Measurements from ENCODE around the gene PTPRN2.

The PTPRN2 gene

GRCh38 chr7:158015403-158016179 lies 572.0 kb downstream of the PTPRN2 start:
- DNase-seq: peak; percentile 31

- DNase-seq: no peak
These were observed 572.6 kb downstream of the PTPRN2 start for GRCh38 chr7:158014976-158015375.

GRCh38 chr7:158013085-158013668 lies 574.4 kb downstream of the PTPRN2 start:
- DNase-seq: no peak

GRCh38 chr7:158011941-158012340 lies 575.7 kb downstream of the PTPRN2 start:
- DNase-seq: no peak

- DNase-seq: no peak
These were observed 576.5 kb downstream of the PTPRN2 start for GRCh38 chr7:158010961-158011693.

GRCh38 chr7:158009886-158010285 lies 577.7 kb downstream of the PTPRN2 start:
- DNase-seq: no peak

- no peak for DNase-seq
These were observed 579.4 kb downstream of the PTPRN2 start for GRCh38 chr7:158008267-158008666.

GRCh38 chr7:158007697-158008257 lies 579.8 kb downstream of the PTPRN2 start:
- DNase-seq: no peak

GRCh38 chr7:158006841-158007696 lies 580.6 kb downstream of the PTPRN2 start:
- DNase-seq: no peak

- DNase-seq: no peak
These were observed 582.1 kb downstream of the PTPRN2 start for GRCh38 chr7:158005531-158005930.

GRCh38 chr7:158004123-158004490 lies 583.5 kb downstream of the PTPRN2 start:
- no peak for DNase-seq

GRCh38 chr7:158003441-158004122 lies 584.0 kb downstream of the PTPRN2 start:
- DNase-seq: no peak

- DNase-seq: no peak
These were observed 585.0 kb downstream of the PTPRN2 start for GRCh38 chr7:158002486-158003080.

- peak; percentile 92 for DNase-seq
These were observed 585.9 kb downstream of the PTPRN2 start for GRCh38 chr7:158001621-158002320.

- no peak for DNase-seq
These were observed 586.6 kb downstream of the PTPRN2 start for GRCh38 chr7:158001003-158001402.

GRCh38 chr7:158000160-158000559 lies 587.5 kb downstream of the PTPRN2 start:
- DNase-seq: no peak

GRCh38 chr7:157998884-157999552 lies 588.6 kb downstream of the PTPRN2 start:
- no peak for DNase-seq

- DNase-seq: no peak
These were observed 590.2 kb downstream of the PTPRN2 start for GRCh38 chr7:157997471-157997870.

GRCh38 chr7:157997080-157997440 lies 590.6 kb downstream of the PTPRN2 start:
- no peak for DNase-seq

- DNase-seq: no peak
These were observed 591.1 kb downstream of the PTPRN2 start for GRCh38 chr7:157996359-157997079.
